Measurements from ENCODE around the gene SGF29.
"Not testable (repeated sequence)": the region's sequence is repeated elsewhere in the genome, so short reads cannot be mapped to it uniquely, and the experiment has no call there.

The SGF29 gene

DNA sequence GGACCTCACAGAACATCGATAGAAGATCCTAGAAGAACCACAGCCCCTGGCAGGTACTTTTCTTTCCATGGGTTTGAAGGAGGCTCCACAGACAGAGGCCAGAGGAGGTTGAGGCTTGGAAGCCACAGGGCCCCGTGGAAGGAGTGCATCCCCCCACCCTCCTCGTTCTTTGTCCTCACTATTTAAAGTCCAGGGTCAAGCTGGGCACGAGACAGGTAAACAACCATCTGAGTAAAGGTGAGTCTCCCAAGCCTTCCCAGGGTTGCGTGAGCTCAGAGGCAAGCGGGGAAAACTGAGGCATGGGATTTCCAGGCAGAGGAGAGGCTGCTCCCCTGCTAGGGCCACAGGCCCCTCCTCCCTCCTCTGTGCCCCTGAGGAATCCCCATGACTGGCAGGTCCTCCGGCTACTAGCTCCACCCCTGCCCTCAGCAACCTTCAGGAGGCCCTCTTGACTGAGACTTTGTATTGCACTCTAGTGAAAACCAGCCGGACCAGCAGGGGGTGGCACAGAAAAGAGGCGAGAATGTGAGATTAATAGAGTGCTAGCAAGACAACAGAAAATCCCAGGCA, 44.1 kb downstream of the SGF29 start:
- DNase-seq = peak in 1 of 2 experiments; percentile 6

DNA sequence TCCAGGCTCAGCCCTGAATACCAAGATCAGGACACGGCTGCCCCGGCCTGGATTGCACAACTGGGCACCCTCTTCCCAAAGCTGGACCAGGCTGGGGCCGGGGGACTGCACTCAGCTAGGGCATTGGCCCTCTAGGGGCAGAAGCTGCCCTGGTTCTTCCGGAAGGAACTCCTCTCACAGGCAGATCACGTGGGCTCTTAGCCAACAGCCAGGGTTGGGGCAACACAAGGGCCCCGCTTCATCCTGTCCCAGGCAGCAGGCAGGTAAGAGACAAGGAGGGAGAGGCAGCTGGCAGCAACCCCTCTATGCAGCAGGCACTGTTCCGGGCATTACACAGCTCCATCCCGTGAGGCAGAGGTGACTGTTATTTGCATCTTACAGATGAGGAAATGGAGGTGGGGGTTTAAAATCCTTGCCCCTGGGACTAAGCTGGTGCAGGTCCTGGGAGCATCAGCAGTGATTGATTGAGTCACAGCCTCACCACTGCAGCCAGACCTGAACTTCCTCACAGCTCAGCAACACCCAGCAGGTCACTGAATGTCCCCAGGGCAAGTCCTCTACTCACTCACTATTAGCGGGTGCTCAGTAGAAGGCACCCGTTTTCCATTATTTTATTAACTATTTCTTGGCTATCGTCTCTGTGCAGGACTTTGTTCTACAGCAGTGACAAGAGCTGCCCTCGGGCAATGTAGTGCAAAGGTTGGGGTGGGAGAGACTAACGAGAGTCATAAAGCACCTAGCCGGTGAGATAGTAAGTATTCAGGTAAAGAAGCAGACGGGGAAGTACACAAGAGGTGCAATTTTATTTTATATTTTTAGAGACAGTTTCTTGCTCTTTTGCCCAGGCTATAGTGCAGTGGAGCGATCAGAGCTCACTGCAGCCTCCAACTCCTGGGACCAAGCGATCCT, 45.9 kb downstream of the SGF29 start:
- not testable (repeated sequence) for DNase-seq

DNA sequence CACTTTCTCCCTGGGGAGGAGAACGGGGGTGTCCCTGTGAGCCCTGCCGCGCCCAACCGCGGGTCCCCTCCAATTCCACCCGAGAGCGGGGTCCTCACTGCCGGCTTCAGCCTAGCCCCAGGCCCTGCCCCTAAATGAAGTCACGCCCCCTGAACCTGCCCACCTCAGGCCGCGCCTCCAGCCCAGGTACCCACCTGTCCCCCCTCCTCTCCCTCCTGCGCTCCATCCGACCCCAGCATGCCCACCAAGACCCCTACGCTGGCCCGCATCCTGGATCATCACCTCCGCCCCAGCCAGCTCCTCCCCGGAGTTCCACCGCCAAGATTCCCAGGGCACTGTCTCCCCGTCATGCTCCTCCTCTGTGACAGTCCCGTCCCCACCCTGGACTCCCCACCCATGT, 47.2 kb downstream of the SGF29 start:
- DNase-seq = not testable (repeated sequence)

DNA sequence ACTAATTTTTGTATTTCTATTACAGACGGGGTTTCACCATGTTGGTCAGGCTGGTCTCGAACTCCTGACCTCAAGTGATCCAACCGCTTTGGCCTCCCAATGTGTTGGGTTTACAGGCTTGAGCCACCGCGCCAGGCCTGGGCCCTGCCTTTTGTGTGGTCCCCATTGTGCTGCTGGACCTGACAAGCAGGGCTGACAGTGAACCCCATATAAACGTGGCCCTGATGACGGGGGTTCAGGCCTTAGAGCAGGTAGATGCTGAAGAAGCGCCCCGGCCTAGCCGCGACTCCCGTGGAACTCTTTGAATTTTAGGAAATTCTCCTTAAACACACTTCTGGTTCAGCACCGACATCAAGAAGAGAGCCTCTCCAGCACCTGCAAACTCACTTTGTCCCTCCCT, 47.9 kb downstream of the SGF29 start:
- not testable (repeated sequence) for DNase-seq

DNA sequence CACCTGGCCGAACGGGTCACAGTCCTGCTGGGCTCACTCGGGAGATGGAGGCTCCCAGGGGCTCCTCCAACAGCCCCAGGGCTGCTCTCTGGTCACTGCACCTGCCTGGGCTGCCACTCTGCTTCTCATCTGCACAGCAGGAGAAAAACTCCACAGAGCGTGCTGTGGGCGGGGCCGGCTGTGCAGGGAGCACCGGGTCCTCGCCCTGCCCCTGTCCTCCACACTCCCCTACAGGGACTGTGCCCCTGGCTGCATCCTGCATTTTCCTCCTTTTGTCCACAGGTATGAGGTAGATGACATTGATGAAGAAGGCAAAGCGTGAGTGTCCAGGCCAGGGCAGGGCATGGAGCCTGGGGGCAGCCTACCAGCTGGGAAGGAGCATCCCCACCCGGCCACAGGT, 48.3 kb downstream of the SGF29 start:
- DNase-seq = not testable (repeated sequence)

DNA sequence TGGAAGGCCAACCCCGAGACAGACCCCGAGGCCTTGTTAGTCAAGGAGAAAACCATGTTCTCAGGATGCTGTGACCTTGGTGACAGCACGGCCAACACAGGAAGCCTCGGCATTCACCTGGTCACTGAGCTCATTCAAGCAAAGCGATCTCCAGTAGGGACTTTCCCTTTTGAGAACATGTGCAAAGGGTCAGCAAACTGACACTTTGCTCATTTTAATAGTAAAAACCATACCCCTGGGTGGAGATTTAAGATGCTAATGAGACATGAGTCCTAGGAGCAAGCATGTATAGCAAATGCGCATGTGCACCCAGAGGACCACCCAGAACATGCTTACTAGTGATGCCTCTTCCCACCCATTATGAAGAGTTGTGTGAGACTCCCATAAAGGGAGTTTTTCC, 48.8 kb downstream of the SGF29 start:
- no peak for DNase-seq

DNA sequence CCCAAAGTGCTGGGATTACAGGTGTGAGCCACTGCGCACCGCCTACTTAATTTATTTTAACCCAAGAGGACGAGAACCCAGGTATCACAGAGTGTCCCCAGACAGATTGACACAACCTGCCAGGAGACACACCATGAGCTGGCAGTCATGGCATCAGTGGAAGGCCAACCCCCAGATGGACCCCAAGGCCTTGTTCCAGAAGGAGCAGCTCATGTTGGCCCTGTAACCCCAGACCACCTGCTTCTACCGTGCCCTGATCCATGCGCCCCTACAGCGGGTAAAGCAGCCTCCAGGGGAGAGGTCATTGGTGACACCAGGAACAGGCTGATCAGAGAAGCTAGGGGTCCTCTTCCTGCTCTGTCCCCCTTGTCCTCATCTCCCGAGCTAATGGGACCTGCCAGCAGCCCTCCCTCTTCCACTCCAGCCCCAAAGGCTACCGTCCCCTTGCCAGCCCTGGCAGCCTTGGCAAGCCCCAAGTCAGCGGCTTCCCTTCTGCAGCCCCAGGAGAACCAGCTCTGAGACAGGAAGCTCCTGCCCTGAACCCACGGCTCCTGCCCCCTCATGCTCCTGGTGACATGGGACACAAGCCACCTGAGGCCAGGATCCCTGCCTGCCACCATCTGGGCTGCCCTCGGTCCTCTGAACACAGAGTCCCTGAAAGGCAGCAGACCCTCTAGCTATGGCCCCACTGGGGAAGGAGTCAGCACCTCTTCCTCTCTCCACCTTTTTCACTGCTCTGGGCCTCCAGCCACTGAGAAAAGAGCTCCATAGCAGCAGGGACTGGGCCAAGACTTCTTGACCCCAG, 49.9 kb downstream of the SGF29 start:
- DNase-seq = no peak

DNA sequence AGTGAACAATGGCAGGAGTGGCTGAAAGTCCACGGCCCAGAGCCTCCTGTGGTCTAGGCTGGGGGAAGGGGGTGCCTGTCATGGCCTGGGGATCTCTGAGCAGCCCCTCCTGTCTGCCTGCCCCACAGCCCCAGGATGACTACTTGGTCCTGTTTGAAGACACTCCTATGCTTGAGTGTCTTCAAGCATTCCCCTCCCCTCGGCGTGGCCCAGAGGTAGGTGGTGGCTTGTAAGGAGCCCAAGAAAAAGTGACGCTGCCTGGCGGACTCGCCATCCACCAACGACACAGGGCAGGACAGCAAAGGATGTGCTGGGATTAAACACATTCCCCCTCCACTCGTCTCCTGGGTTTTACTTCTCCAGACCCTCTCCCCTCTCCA, 50.5 kb downstream of the SGF29 start:
- no peak for DNase-seq

DNA sequence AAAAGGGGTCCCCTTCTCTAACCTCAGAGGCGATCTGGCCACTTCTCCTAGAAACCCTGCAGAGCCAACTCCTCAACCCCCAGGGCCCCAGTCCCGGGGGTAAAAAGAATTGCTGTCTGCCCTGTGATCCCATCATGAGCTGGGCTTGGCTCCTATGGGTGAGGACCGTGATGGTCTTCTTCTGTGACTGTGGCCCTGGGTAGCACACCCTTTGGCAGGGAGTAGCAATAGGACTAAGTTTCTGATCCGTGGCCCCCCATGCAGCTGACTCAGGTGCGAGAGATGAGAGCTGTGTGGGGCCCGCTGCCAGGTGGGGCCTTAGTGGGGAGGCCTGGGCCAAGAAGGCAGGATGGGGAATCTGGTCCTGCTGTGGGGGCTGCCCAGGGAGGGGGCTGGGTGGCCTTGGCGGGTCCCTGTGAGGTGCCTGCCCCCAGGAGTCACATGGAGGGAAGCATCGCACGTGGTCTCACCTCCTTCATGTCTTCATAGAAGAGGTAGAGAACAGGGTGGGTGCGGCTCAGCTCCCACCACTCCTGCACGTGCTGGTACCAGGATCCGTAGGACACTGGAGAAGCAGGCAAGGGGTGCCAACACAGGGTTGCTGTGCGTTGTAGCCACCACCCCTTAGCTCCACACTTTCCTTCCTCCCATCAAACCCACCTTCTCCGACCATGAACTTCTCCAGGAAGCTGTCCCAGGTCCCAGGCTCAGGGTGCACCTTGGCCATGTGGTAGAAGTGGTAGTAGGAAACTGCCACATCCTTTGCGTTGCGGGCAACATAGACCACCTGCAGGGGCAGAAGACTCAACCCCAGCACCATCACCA, 52.8 kb downstream of the SGF29 start:
- no peak for DNase-seq

DNA sequence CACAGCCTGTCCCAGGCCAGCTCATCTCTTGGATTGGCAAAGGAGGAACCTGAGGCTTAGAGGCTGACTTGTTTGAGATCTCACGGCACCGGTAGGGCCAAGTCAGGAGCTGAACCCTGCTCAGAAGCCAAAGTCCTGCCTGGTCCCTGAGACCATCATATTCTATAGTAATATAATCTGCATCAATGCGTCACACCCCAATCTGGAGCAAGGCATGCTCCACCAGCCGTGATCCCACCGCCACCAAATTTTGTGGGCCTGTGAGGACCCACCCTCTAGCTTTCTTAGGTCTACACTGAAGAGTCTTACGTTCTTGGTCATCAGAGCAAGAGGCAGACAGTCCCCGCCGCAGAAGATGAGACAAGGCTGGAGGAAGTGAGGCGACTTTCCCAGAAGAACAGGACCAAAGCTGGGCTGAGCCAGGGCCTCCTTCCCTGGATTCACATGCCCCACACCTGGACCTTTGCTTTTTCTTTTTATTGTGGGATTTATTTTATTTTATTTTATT, 53.5 kb downstream of the SGF29 start:
- no peak for DNase-seq

DNA sequence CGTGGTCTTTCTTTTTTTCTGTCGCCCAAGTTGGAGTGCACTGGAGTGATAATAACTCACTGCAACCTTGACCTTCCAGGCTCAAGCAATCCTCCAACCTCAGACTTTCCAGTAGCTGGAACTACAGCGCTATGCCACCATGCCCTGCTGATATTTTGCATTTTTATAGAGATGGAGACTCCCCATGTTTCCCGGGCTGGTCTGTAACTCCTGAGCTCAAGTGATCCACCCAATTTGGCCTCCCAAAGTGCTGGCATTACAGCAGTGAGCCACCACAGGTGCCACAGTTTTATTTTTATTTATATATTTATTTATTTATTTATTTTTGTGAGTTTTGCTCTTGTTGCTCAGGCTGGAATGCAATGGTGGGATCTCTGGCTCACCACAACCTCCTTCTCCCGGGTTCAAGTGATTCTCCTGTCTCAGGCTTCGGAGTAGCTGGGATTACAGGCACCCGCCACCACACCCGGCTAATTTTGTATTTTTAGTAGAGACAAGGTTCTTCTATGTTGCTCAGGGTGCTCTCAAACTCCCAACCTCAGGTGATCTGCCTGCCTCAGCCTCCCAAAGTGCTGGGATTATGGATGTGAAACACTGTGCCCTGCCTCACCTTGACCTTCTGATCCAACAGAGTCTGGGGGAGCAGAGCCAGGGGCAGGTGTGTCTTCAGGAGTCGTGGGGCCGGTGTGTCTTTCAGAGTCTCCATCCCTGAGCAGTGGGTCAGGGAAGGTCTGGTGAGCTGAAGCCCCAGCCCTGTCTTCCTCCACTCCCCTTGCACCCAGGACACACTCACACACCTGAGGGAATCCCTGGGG, 54.2 kb downstream of the SGF29 start:
- not testable (repeated sequence) for DNase-seq

DNA sequence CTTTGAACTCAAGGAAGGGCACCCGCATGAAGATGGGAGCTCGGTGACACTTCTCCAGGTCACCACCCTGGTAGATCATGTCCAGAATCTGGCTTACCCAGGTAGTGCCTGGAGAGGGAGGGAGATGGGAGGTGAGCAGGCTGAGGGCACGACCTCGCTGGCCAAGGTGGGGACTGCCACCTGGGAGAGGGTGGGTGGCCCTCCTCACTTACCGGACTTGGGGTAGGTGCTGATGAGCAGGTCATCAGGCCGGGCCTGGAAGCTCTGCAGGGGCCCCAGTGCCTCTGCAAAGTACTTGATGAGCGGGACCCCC, 54.7 kb downstream of the SGF29 start:
- not testable (repeated sequence) for DNase-seq

DNA sequence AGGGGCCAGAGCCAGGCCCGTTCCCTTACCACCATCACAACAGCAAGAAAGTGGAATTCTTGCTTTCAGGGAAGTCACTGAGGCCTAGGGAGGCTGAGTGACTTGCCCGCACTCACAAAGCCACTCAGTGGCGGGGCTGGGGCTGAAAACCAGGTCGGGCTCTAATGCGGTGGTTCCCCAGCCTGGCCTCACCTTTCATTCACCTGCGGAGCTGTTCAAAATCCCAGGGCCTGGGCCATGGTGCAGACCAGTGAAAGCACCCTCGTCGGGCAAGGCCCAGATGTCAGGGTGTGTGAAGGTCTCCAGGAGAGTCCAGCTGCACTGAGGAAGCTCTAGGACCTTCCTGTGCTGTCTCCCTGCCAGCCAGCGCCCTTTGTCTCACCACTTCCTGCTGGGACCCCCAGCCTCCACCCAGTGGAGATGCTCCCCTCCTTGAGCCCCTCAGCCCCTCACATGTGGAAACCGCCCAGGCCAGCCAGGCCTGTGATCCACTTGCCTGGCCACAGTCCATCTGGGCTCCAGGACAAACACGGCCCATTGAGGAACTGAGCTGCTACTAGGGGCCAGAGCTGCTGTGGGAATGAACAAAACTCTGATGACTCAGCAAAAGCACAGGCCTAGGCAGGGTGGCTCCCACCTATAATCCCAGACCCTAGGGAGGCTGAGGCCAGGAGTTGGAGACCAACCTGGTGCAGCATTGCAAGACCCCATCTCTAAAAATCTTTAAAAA, 55.3 kb downstream of the SGF29 start:
- DNase-seq = not testable (repeated sequence)

DNA sequence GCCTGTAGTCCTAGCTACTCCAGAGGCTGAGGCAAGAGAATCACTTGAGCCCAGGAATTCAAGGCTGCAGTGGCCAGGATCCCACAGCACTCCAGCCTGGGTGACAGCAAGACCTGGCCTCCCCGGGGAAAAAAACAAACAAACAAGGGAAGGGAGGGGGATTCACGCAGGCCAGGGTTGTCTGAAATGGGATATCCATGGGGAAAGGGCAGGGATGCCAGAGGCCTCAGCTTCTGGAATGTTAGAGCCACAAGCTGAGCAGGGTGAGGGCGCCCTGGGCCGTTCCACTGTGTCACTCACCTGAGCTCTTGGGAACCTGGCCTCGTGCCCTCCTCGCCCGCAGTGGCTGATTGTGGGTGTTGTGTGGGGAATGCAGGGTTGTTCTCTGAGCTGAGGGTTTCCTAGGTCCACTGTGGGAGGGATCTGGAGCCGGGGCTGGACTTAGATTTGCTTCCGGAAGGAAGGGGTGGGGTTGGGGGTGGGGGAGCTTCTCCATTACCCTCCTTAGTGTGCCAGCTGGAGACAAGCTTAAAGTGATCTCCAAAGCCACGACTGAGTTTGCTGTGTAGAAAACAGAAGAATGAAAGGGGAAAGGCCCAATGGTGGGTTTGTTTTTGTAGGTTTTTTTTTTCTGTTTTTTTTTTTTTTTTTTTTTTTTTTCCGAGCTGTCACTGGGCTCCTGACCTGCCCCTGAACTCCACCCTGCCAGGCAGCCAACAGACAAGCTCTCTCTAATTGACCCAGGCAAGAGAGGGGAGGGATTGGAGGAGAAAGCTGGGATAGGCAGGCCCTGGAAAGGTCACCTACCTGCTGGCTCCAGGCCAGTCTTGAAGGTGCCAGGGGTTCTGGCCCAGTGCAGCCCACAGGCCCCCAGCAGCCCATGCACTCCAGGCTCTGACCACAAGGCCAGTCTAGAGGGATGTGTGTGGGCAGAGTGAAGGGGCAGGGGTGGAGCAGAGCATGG, 56.2 kb downstream of the SGF29 start, which contains the start of gene SULT1A1:
Gene SULT1A1 (minus strand): TSS at position 414 of the 964 bp plus-strand sequence. CDS start 1,189 bp downstream, outside the sequence.
- no peak for DNase-seq

DNA sequence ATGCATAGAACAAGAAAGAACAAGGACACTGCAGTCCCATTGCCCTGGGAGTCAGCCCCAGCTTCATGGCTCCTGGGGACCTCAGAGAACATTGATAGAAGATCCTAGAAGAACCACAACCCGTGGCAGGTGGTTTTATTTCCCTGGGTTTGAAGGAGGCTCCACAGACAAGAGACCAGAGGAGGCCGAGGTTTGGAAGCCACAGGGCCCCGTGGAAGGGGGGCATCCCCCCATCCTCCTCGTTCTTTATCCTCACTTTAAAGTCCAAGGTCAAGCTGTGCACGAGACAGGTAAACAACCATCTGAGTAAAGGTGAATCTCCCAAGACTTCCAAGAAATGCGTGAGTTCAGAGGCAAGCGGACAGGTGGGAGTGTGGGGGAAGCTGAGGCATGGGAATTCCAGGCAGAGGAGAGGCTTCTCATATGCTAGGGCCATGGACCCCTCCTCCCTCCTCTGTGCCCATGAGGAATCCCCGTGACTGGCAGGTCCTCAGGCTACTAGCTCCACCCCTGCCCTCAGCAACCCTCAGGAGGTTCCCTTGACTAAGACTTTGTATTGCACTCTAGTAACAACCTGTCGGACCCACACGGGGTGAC, 57.0 kb downstream of the SGF29 start:
- no peak for DNase-seq

DNA sequence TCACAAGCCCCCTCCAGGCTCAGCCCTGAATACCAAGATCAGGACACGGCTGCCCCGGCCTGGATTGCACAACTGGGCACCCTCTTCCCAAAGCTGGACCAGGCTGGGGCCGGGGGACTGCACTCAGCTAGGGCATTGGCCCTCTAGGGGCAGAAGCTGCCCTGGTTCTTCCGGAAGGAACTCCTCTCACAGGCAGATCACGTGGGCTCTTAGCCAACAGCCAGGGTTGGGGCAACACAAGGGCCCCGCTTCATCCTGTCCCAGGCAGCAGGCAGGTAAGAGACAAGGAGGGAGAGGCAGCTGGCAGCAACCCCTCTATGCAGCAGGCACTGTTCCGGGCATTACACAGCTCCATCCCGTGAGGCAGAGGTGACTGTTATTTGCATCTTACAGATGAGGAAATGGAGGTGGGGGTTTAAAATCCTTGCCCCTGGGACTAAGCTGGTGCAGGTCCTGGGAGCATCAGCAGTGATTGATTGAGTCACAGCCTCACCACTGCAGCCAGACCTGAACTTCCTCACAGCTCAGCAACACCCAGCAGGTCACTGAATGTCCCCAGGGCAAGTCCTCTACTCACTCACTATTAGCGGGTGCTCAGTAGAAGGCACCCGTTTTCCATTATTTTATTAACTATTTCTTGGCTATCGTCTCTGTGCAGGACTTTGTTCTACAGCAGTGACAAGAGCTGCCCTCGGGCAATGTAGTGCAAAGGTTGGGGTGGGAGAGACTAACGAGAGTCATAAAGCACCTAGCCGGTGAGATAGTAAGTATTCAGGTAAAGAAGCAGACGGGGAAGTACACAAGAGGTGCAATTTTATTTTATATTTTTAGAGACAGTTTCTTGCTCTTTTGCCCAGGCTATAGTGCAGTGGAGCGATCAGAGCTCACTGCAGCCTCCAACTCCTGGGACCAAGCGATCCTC, 58.9 kb downstream of the SGF29 start:
- DNase-seq = not testable (repeated sequence)

DNA sequence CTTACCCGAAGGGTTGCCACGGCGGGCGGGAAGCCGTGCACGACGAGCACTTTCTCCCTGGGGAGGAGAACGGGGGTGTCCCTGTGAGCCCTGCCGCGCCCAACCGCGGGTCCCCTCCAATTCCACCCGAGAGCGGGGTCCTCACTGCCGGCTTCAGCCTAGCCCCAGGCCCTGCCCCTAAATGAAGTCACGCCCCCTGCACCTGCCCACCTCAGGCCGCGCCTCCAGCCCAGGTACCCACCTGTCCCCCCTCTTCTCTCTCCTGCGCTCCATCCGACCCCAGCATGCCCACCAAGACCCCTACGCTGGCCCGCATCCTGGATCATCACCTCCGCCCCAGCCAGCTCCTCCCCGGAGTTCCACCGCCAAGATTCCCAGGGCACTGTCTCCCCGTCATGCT, 60.2 kb downstream of the SGF29 start:
- DNase-seq = not testable (repeated sequence)

DNA sequence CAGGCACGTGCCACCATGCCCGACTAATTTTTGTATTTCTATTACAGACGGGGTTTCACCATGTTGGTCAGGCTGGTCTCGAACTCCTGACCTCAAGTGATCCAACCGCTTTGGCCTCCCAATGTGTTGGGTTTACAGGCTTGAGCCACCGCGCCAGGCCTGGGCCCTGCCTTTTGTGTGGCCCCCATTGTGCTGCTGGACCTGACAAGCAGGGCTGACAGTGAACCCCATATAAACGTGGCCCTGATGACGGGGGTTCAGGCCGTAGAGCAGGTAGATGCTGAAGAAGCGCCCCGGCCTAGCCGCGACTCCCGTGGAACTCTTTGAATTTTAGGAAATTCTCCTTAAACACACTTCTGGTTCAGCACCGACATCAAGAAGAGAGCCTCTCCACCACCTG, 60.8 kb downstream of the SGF29 start:
- not testable (repeated sequence) for DNase-seq
